DOHH2 (cell line): ENCODE data around the gene HAUS2.
"Not testable (repeated sequence)": the region's sequence is repeated elsewhere in the genome, so short reads cannot be mapped to it uniquely, and the experiment has no call there.

Experiments used
- H3F3A ChIP-seq: fragments of 200-600 bp; sonication (generic), shearing (Covaris generic); 2 replicates; pipeline ENCODE4 v1.6.0; 2016; ENCODE audit warnings: antibody characterized with exemption, mild to moderate bottlenecking; ENCODE audit not compliant: control insufficient read depth, insufficient read depth
- H3K27ac ChIP-seq: fragments of 200-600 bp; sonication (generic); 2 replicates; pipeline ENCODE4 v1.5.1; 2014; ENCODE audit warnings: low read depth, mild to moderate bottlenecking, low read length, moderate library complexity
- H3K27me3 ChIP-seq: fragments of 200-600 bp; sonication (generic); 2 replicates; pipeline ENCODE4 v1.6.1; 2014; ENCODE audit warnings: mild to moderate bottlenecking, low read length, mixed read lengths; ENCODE audit not compliant: control insufficient read depth
- H3K36me3 ChIP-seq: fragments of 200-600 bp; sonication (generic); 2 replicates; pipeline ENCODE4 v1.6.1; 2014; ENCODE audit warnings: mild to moderate bottlenecking, low read length, moderate library complexity, mixed read lengths; ENCODE audit not compliant: control insufficient read depth
- H3K4me1 ChIP-seq: fragments of 200-600 bp; sonication (generic); 2 replicates; pipeline ENCODE4 v1.6.1; 2014; ENCODE audit warnings: mild to moderate bottlenecking, low read length, mixed read lengths; ENCODE audit not compliant: control insufficient read depth
- H3K4me2 ChIP-seq: fragments of 200-600 bp; sonication (generic); 2 replicates; pipeline ENCODE4 v1.6.0; 2014; ENCODE audit warnings: mild to moderate bottlenecking, low read length, moderate library complexity
- H3K4me3 ChIP-seq: fragments of 200-600 bp; sonication (generic); 2 replicates; pipeline ENCODE4 v1.5.1; 2014; ENCODE audit warnings: mild to moderate bottlenecking, low read length, mixed read lengths
- H3K79me2 ChIP-seq: fragments of 200-600 bp; sonication (generic); 2 replicates; pipeline ENCODE4 v1.6.1; 2014; ENCODE audit warnings: mild to moderate bottlenecking, low read length, mixed read lengths; ENCODE audit not compliant: control insufficient read depth
- H3K9me2 ChIP-seq: fragments of 200-600 bp; sonication (generic); replicated peaks from 2 replicates; pipeline ENCODE4 v1.6.1; 2014; ENCODE audit warnings: mild to moderate bottlenecking, low read length, mixed read lengths; ENCODE audit not compliant: control insufficient read depth
- H3K9me3 ChIP-seq: fragments of 200-600 bp; sonication (generic); 2 replicates; pipeline ENCODE4 v1.6.1; 2014; ENCODE audit warnings: antibody characterized with exemption, low read length, mixed read lengths; ENCODE audit not compliant: control insufficient read depth, insufficient read depth
- H4K20me1 ChIP-seq: fragments of 200-600 bp; sonication (generic); 2 replicates; pipeline ENCODE4 v1.6.0; 2014; ENCODE audit warnings: low read depth, mild to moderate bottlenecking, antibody characterized with exemption, low read length, moderate library complexity; ENCODE audit not compliant: control insufficient read depth, insufficient read depth
- EZH2phosphoT487 ChIP-seq: fragments of 200-600 bp; sonication (generic); IDR thresholded peaks from 2 replicates; pipeline ENCODE4 v1.6.1; 2017; ENCODE audit warnings: borderline replicate concordance, mild to moderate bottlenecking, antibody characterized with exemption, low read length, moderate library complexity, mixed read lengths
- TF ChIP-seq, protein P1 (sequence below): fragments of 200-600 bp; sonication (generic); IDR thresholded peaks from one replicate; pipeline ENCODE4 v1.5.1; 2014; ENCODE audit warnings: antibody characterized with exemption, mild to moderate bottlenecking, low read depth, low read length; ENCODE audit not compliant: poor library complexity, severe bottlenecking

HAUS2 gene

GRCh38 chr15:42594095-42594494 lies 45.5 kb downstream of the HAUS2 start:
- Histone ChIP-seq H4K20me1 (no peaks in the 10 kb centered on the region), H3K4me2 (no peak overlapping the region), H3K36me3 (no peaks in the 10 kb centered on the region), H3K9me3 (no peaks in the 10 kb centered on the region), H3K9me2 (no peaks in the 10 kb centered on the region), H3K4me3 (no peak overlapping the region), H3K79me2 (no peaks in the 10 kb centered on the region), H3K4me1 (no peaks in the 10 kb centered on the region), H3K27ac (no peak overlapping the region), H3K27me3 (no peaks in the 10 kb centered on the region), H3F3A (no peaks in the 10 kb centered on the region)
- TF ChIP-seq, protein P1, sequence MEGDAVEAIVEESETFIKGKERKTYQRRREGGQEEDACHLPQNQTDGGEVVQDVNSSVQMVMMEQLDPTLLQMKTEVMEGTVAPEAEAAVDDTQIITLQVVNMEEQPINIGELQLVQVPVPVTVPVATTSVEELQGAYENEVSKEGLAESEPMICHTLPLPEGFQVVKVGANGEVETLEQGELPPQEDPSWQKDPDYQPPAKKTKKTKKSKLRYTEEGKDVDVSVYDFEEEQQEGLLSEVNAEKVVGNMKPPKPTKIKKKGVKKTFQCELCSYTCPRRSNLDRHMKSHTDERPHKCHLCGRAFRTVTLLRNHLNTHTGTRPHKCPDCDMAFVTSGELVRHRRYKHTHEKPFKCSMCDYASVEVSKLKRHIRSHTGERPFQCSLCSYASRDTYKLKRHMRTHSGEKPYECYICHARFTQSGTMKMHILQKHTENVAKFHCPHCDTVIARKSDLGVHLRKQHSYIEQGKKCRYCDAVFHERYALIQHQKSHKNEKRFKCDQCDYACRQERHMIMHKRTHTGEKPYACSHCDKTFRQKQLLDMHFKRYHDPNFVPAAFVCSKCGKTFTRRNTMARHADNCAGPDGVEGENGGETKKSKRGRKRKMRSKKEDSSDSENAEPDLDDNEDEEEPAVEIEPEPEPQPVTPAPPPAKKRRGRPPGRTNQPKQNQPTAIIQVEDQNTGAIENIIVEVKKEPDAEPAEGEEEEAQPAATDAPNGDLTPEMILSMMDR, result no peak
- TF ChIP-seq EZH2phosphoT487, result no peak

DNA sequence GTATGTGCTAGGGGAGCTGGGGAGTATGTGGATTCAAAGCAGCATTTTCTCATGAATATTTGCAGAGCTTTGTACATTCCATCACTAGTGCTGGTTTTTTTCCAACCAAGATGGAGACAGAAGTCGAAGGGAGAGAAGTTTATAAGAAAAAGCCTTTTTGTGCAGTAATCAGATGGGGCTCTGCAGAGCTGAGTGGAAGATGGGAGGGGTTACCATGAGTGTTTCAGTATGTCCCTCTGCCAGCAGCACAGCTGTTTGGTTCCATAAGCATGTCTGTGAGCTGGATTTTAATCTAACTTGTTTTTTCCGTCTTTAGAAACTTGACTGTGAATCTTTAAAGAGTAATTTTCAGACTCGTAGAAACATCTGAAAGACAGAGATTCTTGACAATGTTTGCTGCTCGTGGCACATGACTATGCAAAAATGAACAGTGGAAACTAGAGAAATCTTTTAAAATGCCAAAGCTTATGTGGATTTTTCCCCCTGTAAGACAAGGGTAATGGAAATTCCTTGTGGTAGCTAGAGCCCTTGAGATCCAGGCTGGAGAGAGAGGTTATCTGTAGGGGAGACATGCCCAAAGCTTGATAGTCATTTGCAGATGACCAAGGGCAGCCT lies 47.1 kb downstream of the HAUS2 start:
- no peaks in the 10 kb centered on the region for H3K9me3 ChIP-seq
- H3K27me3 ChIP-seq, result no peaks in the 10 kb centered on the region
- no peak overlapping the region for H3K27ac ChIP-seq
- TF ChIP-seq EZH2phosphoT487, result no peak
- TF ChIP-seq, protein P1, result no peak
- no peak overlapping the region for H3K4me2 ChIP-seq
- no peak overlapping the region for H3K4me3 ChIP-seq
- H3K4me1 ChIP-seq, result no peaks in the 10 kb centered on the region
- H3K9me2 ChIP-seq, result no peaks in the 10 kb centered on the region
- no peaks in the 10 kb centered on the region for H3K36me3 ChIP-seq
- no peaks in the 10 kb centered on the region for H3K79me2 ChIP-seq
- H3F3A ChIP-seq, result no peaks in the 10 kb centered on the region
- H4K20me1 ChIP-seq, result no peaks in the 10 kb centered on the region

- H3K27ac ChIP-seq, H3K36me3 ChIP-seq: not testable (repeated sequence)
- H3F3A ChIP-seq, result peaks cover 10% of the 10 kb centered on the region; the same call in 1 of the 2 replicates
Measured at GRCh38 chr15:42601316-42601715, 52.7 kb downstream of the HAUS2 start.

GRCh38 chr15:42602501-42602900 lies 53.9 kb downstream of the HAUS2 start:
- peak overlapping the region; percentile 18; the same call in 1 of the 2 replicates for H3K4me2 ChIP-seq

More at GRCh38 chr15:42601316-42601715, 52.7 kb downstream of the HAUS2 start:
- peaks cover 44% of the 10 kb centered on the region for H3K4me1 ChIP-seq
- not testable (repeated sequence) for H3K27me3 ChIP-seq, H4K20me1 ChIP-seq, H3K4me2 ChIP-seq, H3K79me2 ChIP-seq, H3K9me2 ChIP-seq, H3K4me3 ChIP-seq
- H3K9me3 ChIP-seq, result peaks cover 13% of the 10 kb centered on the region

More at GRCh38 chr15:42602501-42602900, 53.9 kb downstream of the HAUS2 start:
- H3K27ac ChIP-seq, result no peak overlapping the region
- no peaks in the 10 kb centered on the region for H3K27me3 ChIP-seq
- peaks cover 10% of the 10 kb centered on the region; the same call in 1 of the 2 replicates for H3F3A ChIP-seq
- peaks cover 13% of the 10 kb centered on the region for H3K9me3 ChIP-seq
- TF ChIP-seq, protein P1, result no peak
- no peak for TF ChIP-seq EZH2phosphoT487
- peaks cover 54% of the 10 kb centered on the region for H3K4me1 ChIP-seq
- H3K9me2 ChIP-seq, result no peaks in the 10 kb centered on the region
- peaks cover 7% of the 10 kb centered on the region for H3K36me3 ChIP-seq
- H3K79me2 ChIP-seq, result no peaks in the 10 kb centered on the region
- H4K20me1 ChIP-seq, result no peaks in the 10 kb centered on the region
- H3K4me3 ChIP-seq, result peak overlapping the region; percentile 2; the same call in 1 of the 2 replicates
